Neural cell (in vitro differentiated cells): ENCODE results near the gene PLEKHM3. TPM values are rescaled to one million over a fixed set of nuclear protein-coding genes. Genes with fewer than 3 reads are reported as not detected.

Source experiments
- H2AFZ ChIP-seq: fragments of 200-600, 300-800 bp; sonication (generic), shearing (Covaris generic); 2 replicates; pipeline ENCODE4 v1.6.0; 2014; ENCODE audit warnings: low read depth, mild to moderate bottlenecking, antibody characterized with exemption, low read length, moderate library complexity
- H3F3A ChIP-seq: fragments of 200-600 bp; shearing (Covaris generic); 2 replicates; pipeline ENCODE4 v1.6.1; 2016; ENCODE audit warnings: mild to moderate bottlenecking, moderate library complexity, mixed read lengths, antibody characterized with exemption, low read length; ENCODE audit not compliant: insufficient read depth, poor library complexity, severe bottlenecking
- H3K27ac ChIP-seq: fragments of 200-600, 300-800 bp; sonication (generic), shearing (Covaris generic); 2 replicates; pipeline ENCODE4 v1.5.1; 2014; ENCODE audit warnings: mild to moderate bottlenecking, low read length, moderate library complexity
- H3K27me3 ChIP-seq: fragments of 300-800, 200-600 bp; sonication (generic), shearing (Covaris generic); 2 replicates; pipeline ENCODE4 v1.6.0; 2014; ENCODE audit warnings: mild to moderate bottlenecking, low read depth, low read length, moderate library complexity; ENCODE audit not compliant: insufficient read depth
- H3K36me3 ChIP-seq: fragments of 300-800, 200-600 bp; sonication (generic), shearing (Covaris generic); 2 replicates; pipeline ENCODE4 v1.5.1; 2014; ENCODE audit warnings: mild to moderate bottlenecking, antibody characterized with exemption, low read length, moderate library complexity; ENCODE audit not compliant: insufficient read depth
- H3K4me2 ChIP-seq: fragments of 300-800, 200-600 bp; sonication (generic), shearing (Covaris generic); 2 replicates; pipeline ENCODE4 v1.6.0; 2014; ENCODE audit warnings: mild to moderate bottlenecking, low read length
- H3K4me3 ChIP-seq: fragments of 300-800, 200-600 bp; sonication (generic), shearing (Covaris generic); 2 replicates; pipeline ENCODE4 v1.5.1; 2014; ENCODE audit warnings: mild to moderate bottlenecking, low read length, moderate library complexity
- H3K79me2 ChIP-seq: fragments of 200-600 bp; shearing (Covaris generic); replicated peaks from 2 replicates; pipeline ENCODE4 v1.6.0; 2014; ENCODE audit warnings: mild to moderate bottlenecking, low read length, moderate library complexity; ENCODE audit not compliant: insufficient read depth
- H3K9ac ChIP-seq: fragments of 300-800, 200-600 bp; sonication (generic), shearing (Covaris generic); 2 replicates; pipeline ENCODE4 v1.6.1; 2016; ENCODE audit warnings: mild to moderate bottlenecking, low read length, mixed read lengths
- H3K9me2 ChIP-seq: fragments of 200-600 bp; shearing (Covaris generic); 2 replicates; pipeline ENCODE4 v1.6.1; 2016; ENCODE audit warnings: mild to moderate bottlenecking, low read length, mixed read lengths; ENCODE audit not compliant: insufficient read depth
- H3K9me3 ChIP-seq: fragments of 200-600, 300-800 bp; sonication (generic), shearing (Covaris generic); 2 replicates; pipeline ENCODE4 v1.6.1; 2016; ENCODE audit warnings: mild to moderate bottlenecking, mixed run types, low read length, moderate library complexity, mixed read lengths
- H4K20me1 ChIP-seq: fragments of 200-600 bp; shearing (Covaris generic); 2 replicates; pipeline ENCODE4 v1.6.1; 2016; ENCODE audit warnings: mild to moderate bottlenecking, mixed run types; ENCODE audit not compliant: insufficient read depth
- EP300 ChIP-seq: fragments of 450-650 bp; conservative IDR thresholded peaks from 2 replicates; pipeline ENCODE4 v1.6.1; 2014; ENCODE audit warnings: antibody characterized with exemption, mild to moderate bottlenecking, moderate library complexity; ENCODE audit not compliant: poor library complexity, severe bottlenecking
- EZH2 ChIP-seq: fragments of 200-600, 300-800 bp; shearing (Covaris generic), sonication (generic); IDR thresholded peaks from 2 replicates; pipeline ENCODE4 v1.6.1; 2014; ENCODE audit warnings: antibody characterized with exemption, low read length, borderline replicate concordance, mild to moderate bottlenecking; ENCODE audit not compliant: insufficient read depth, poor library complexity, severe bottlenecking
- MXI1 ChIP-seq: fragments of 450-650 bp; conservative IDR thresholded peaks from 2 replicates; pipeline ENCODE4 v1.6.1; 2014; ENCODE audit warnings: antibody characterized with exemption, mild to moderate bottlenecking; ENCODE audit not compliant: poor library complexity, severe bottlenecking
- POLR2AphosphoS5 ChIP-seq: IDR thresholded peaks from 2 replicates; pipeline ENCODE4 v1.6.1; 2012
- RAD21 ChIP-seq: fragments of 450-650 bp; conservative IDR thresholded peaks from 2 replicates; pipeline ENCODE4 v1.6.1; 2014; ENCODE audit warnings: antibody characterized with exemption, mild to moderate bottlenecking, moderate library complexity
- REST ChIP-seq: IDR thresholded peaks from 2 replicates; pipeline ENCODE4 v1.6.1; 2012; ENCODE audit warnings: borderline replicate concordance
- SMC3 ChIP-seq: fragments of 450-650 bp; conservative IDR thresholded peaks from 2 replicates; pipeline ENCODE4 v1.6.1; 2014; ENCODE audit warnings: antibody characterized with exemption, mild to moderate bottlenecking, moderate library complexity; ENCODE audit not compliant: poor library complexity
- TAF1 ChIP-seq: IDR thresholded peaks from 2 replicates; pipeline ENCODE4 v1.6.1; 2012; ENCODE audit warnings: low read depth
- polyA plus RNA-seq: library from polyadenylated mRNA; depleted of rRNA; stranded (reverse); fragments of >200 nt; gene quantifications from 2 replicates; pipeline ENCODE4 v1.2.3, GENCODE V29; 2014
- TF ChIP-seq, protein P1 (sequence below): fragments of 450-650 bp; IDR thresholded peaks from 2 replicates; pipeline ENCODE4 v1.5.1; 2014; ENCODE audit warnings: antibody characterized with exemption, mild to moderate bottlenecking, moderate library complexity; ENCODE audit not compliant: poor library complexity, severe bottlenecking

PLEKHM3 gene
- polyA plus RNA-seq, 1 donor from 2014 or later, result 13.4 TPM

DNA sequence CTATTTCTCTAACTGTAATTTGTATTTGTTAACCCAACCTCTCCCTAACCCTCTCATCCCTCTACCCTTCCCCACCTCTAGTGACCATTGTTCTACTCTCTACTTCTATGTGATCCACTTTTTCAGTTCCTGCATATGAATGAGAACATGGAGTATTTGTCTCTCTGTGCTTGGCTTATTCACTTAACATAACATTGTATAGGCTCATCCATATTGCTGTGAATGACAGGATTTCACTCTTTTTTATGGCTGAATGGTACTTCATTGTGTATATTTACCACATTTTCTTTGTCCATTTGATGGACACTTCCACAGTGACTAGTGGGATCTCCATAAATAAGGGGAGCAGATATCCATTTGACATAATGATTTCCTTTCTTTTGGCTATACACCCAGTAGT is 103.7 kb downstream of the PLEKHM3 start:
- Histone ChIP-seq H3K27ac (no peak overlapping the region), H3K36me3 (no peaks in the 10 kb centered on the region), H3K79me2 (no peaks in the 10 kb centered on the region), H3K9me3 (no peaks in the 10 kb centered on the region), H3K4me3 (no peak overlapping the region), H4K20me1 (no peaks in the 10 kb centered on the region), H2AFZ (no peak overlapping the region), H3K9ac (no peak overlapping the region), H3K27me3 (no peaks in the 10 kb centered on the region), H3K4me2 (no peak overlapping the region), H3K9me2 (no peaks in the 10 kb centered on the region), H3F3A (no peaks in the 10 kb centered on the region)
- TF ChIP-seq, protein P1, sequence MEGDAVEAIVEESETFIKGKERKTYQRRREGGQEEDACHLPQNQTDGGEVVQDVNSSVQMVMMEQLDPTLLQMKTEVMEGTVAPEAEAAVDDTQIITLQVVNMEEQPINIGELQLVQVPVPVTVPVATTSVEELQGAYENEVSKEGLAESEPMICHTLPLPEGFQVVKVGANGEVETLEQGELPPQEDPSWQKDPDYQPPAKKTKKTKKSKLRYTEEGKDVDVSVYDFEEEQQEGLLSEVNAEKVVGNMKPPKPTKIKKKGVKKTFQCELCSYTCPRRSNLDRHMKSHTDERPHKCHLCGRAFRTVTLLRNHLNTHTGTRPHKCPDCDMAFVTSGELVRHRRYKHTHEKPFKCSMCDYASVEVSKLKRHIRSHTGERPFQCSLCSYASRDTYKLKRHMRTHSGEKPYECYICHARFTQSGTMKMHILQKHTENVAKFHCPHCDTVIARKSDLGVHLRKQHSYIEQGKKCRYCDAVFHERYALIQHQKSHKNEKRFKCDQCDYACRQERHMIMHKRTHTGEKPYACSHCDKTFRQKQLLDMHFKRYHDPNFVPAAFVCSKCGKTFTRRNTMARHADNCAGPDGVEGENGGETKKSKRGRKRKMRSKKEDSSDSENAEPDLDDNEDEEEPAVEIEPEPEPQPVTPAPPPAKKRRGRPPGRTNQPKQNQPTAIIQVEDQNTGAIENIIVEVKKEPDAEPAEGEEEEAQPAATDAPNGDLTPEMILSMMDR, result no peak
- TF ChIP-seq EZH2, result no peak
- TF ChIP-seq TAF1, result no peak
- no peak for TF ChIP-seq RAD21

DNA sequence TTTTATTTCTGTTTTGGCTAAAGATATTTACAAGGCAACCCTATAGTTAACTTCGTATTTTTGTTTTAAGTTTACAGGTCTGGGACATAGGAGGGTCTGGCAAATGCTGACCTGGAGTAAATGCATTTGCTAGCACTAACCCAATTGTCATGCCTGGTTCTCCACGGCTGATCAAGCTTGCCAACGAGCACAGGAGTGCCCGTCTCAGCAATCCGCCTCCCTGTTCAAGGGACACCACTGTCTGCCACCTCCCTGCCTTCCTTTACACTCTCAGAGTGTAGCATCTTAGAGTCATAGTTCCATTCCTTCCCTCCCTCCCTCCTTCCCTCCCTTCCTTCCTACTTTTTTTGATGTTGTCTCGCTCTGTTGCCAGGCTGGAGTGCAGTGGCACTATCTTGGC is 104.6 kb downstream of the PLEKHM3 start:
- Histone ChIP-seq H3K36me3 (no peaks in the 10 kb centered on the region), H3K9me2 (no peaks in the 10 kb centered on the region), H3F3A (no peaks in the 10 kb centered on the region), H3K9me3 (no peaks in the 10 kb centered on the region), H3K27me3 (no peaks in the 10 kb centered on the region), H3K79me2 (no peaks in the 10 kb centered on the region), H4K20me1 (no peaks in the 10 kb centered on the region), H2AFZ (no peak overlapping the region), H3K4me3 (no peak overlapping the region), H3K4me2 (no peak overlapping the region), H3K9ac (no peak overlapping the region), H3K27ac (no peak overlapping the region)
- TF ChIP-seq MXI1, result no peak
- TF ChIP-seq, protein P1, result no peak
- no peak for TF ChIP-seq EZH2

DNA sequence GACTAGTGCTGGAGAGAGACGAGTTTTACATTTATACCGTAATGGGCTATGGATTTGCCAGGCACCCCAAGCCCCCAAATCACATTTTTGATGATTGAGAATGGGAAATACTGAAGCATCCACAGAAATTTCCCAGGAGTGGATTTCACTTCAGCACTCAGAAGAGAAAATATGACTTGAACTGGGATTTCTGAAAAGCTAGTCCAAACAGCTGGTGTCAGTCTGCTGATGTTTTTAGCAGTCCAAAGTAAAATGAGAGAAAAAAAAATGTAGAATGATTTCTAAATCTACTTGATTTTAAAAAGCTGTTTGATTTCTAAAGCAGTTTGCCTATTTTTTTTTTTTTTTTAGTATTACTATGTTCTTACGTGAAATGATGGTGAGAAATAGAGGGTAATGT is 105.0 kb downstream of the PLEKHM3 start:
- H3K79me2 ChIP-seq, result no peaks in the 10 kb centered on the region
- no peaks in the 10 kb centered on the region for H3K27me3 ChIP-seq
- no peak overlapping the region for H2AFZ ChIP-seq
- H3K4me3 ChIP-seq, result no peak overlapping the region
- TF ChIP-seq EP300 (no peak), RAD21 (no peak), POLR2AphosphoS5 (no peak), EZH2 (no peak), REST (no peak), MXI1 (no peak), SMC3 (no peak), TAF1 (no peak)
- TF ChIP-seq, protein P1, result no peak
- H3K9me2 ChIP-seq, result no peaks in the 10 kb centered on the region
- H3K4me2 ChIP-seq, result no peak overlapping the region
- no peaks in the 10 kb centered on the region for H4K20me1 ChIP-seq
- H3K36me3 ChIP-seq, result no peaks in the 10 kb centered on the region
- H3F3A ChIP-seq, result no peaks in the 10 kb centered on the region
- no peak overlapping the region for H3K27ac ChIP-seq
- H3K9ac ChIP-seq, result no peak overlapping the region
- no peaks in the 10 kb centered on the region for H3K9me3 ChIP-seq
